Cardiac fibroblast (primary cell): Measurements from ENCODE around the gene ATXN2.

Experiments used
- DNase-seq, 2 donors: peaks; one replicate each; pipeline versions ENCODE4 v3.0.0 to v3.0.0-alpha.2; 2010; ENCODE audit warnings: low read depth in 2 of 2
- H3K4me3 ChIP-seq, 2 donors: replicated peaks in 1 of 2; 1 replicate in 1 of 2; 2 replicates in 1 of 2; pipeline ENCODE4 v1.5.1; 2011; ENCODE audit warnings: low read depth in 2 of 2, low read length in 2 of 2, mild to moderate bottlenecking in 2 of 2, moderate library complexity in 1 of 2
- TF ChIP-seq, protein P1 (sequence below): IDR thresholded peaks from one replicate; pipeline ENCODE4 v1.5.1; 2011; ENCODE audit warnings: low read depth, mild to moderate bottlenecking, low read length, inconsistent platforms

ATXN2 gene

GRCh38 chr12:111418594-111418880 is 180.6 kb downstream of the ATXN2 start:
- no peak for DNase-seq
- TF ChIP-seq, protein P1, sequence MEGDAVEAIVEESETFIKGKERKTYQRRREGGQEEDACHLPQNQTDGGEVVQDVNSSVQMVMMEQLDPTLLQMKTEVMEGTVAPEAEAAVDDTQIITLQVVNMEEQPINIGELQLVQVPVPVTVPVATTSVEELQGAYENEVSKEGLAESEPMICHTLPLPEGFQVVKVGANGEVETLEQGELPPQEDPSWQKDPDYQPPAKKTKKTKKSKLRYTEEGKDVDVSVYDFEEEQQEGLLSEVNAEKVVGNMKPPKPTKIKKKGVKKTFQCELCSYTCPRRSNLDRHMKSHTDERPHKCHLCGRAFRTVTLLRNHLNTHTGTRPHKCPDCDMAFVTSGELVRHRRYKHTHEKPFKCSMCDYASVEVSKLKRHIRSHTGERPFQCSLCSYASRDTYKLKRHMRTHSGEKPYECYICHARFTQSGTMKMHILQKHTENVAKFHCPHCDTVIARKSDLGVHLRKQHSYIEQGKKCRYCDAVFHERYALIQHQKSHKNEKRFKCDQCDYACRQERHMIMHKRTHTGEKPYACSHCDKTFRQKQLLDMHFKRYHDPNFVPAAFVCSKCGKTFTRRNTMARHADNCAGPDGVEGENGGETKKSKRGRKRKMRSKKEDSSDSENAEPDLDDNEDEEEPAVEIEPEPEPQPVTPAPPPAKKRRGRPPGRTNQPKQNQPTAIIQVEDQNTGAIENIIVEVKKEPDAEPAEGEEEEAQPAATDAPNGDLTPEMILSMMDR: no peak
- H3K4me3 ChIP-seq: no peak overlapping the region

DNA sequence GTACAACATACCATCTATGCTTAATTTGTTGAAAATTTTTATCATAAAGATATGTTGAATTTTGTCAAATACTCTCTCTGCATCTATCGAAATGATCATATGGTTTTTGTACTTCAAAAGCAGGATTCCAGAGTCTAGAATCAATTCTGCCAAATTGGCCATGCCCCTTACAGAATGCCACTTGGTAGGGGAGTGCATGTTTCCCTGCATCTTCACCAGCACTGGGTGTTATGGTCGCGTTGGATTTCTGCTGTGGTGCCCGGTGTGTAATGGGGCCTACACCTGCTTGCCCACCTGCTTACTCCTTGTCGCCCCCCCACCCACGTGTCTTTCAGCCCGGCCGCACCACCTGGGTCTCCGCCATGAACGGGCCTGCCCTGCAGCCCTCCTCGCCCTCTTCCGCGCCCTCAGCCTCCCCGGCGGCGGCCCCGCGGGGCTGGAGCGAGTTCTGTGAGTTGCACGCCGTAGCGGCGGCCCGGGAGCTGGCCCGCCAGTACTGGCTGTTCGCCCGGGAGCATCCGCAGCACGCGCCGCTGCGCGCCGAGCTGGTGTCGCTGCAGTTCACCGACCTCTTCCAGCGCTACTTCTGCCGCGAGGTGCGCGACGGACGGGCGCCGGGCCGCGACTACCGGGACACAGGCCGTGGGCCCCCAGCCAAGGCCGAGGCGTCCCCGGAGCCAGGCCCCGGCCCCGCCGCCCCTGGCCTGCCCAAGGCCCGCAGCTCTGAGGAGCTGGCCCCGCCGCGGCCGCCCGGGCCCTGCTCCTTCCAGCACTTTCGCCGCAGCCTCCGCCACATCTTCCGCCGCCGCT is 181.1 kb downstream of the ATXN2 start:
- H3K4me3 ChIP-seq: no peak overlapping the region
- DNase-seq: no peak
- TF ChIP-seq, protein P1: no peak

DNA sequence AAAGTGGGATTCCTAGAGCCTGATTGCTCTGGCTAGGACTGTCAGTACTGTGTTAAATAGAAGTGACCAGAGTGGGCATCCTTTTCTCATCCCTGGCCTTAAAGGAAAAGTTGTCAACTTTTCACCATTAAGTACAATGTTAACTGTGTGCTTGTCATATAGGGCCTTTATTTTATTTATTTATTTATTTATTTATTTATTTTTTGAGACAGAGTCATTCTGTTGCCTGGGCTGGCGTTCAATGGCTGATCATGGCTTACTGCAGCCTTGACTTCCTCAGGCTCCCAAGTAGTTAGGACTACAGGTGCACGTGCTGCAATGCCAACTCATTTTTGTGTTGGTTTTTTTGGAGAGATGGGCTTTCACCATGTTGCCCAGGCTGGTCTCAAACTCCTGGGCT is 181.8 kb downstream of the ATXN2 start:
- DNase-seq: no peak
- TF ChIP-seq, protein P1: no peak
- no peak overlapping the region for H3K4me3 ChIP-seq

- H3K4me3 ChIP-seq: no peak overlapping the region
- TF ChIP-seq, protein P1: no peak
- no peak for DNase-seq
Measured at GRCh38 chr12:111414711-111415252, 184.3 kb downstream of the ATXN2 start.

- peak; percentile 59 to 76 for DNase-seq
- TF ChIP-seq, protein P1: no peak
- no peak overlapping the region for H3K4me3 ChIP-seq
Measured at GRCh38 chr12:111413442-111414086, 185.6 kb downstream of the ATXN2 start.

- no peak for DNase-seq
- H3K4me3 ChIP-seq: no peak overlapping the region
- TF ChIP-seq, protein P1: no peak
Measured at GRCh38 chr12:111412830-111413441, 186.2 kb downstream of the ATXN2 start.
